HepG2 (cell line): ENCODE data around the gene NTN3. TPM values are rescaled to one million over a fixed set of nuclear protein-coding genes. Genes with fewer than 3 reads are reported as not detected.

Experiments used
- CREB3 ChIP-seq: sonication (generic); formaldehyde crosslinking; IDR thresholded peaks from 2 replicates; pipeline ENCODE4 v1.5.0; 2020; ENCODE audit warnings: missing genetic modification reagents
- ERF ChIP-seq: IDR thresholded peaks from 2 replicates; pipeline ENCODE4 v1.6.1; 2018; ENCODE audit warnings: missing biosample characterization, missing genetic modification reagents
- ISX ChIP-seq: sonication (generic); formaldehyde crosslinking; conservative IDR thresholded peaks from 2 replicates; pipeline ENCODE4 v1.5.0; 2020; ENCODE audit warnings: missing genetic modification reagents
- PHF8 ChIP-seq: sonication (generic); formaldehyde crosslinking; IDR thresholded peaks from 2 replicates; pipeline ENCODE4 v1.5.0; 2020; ENCODE audit warnings: missing genetic modification reagents
- SAP130 ChIP-seq: IDR thresholded peaks from 2 replicates; pipeline ENCODE4 v1.6.1; 2016; ENCODE audit warnings: low read depth
- SOX6 ChIP-seq, 2 experiments: fragments of 450-650 bp in 1 of 2; sonication (generic) in 1 of 2; formaldehyde crosslinking in 1 of 2; IDR thresholded peaks; 2 replicates each; pipeline versions ENCODE4 v1.4.0 to v1.6.1; 2017 to 2020; ENCODE audit warnings: antibody characterized with exemption in 1 of 2, mild to moderate bottlenecking in 1 of 2, missing genetic modification reagents in 1 of 2
- ZFP90 ChIP-seq: sonication (generic); formaldehyde crosslinking; IDR thresholded peaks from 2 replicates; pipeline ENCODE4 v1.8.0; 2022; ENCODE audit warnings: missing genetic modification reagents, mild to moderate bottlenecking, inconsistent platforms, borderline replicate concordance
- ZNF292 ChIP-seq: sonication (generic); formaldehyde crosslinking; IDR thresholded peaks from 2 replicates; pipeline ENCODE4 v1.8.1; 2022; ENCODE audit warnings: mild to moderate bottlenecking, low read depth, missing genetic modification reagents, borderline replicate concordance
- ZNF746 ChIP-seq: sonication (generic); formaldehyde crosslinking; IDR thresholded peaks from 2 replicates; pipeline ENCODE4 v1.8.0; 2022; ENCODE audit warnings: mild to moderate bottlenecking, missing genetic modification reagents
- polyA plus RNA-seq, 8 experiments: library from polyadenylated mRNA; depleted of rRNA in 3 of 8; stranded (reverse) in 7 of 8; unstranded in 1 of 8; fragments of >200 nt; fragmentation: Illumina TruSeq in 4 of 8; extraction: Trizol in 4 of 8; gene quantifications; 2 replicates each; pipeline versions ENCODE4 v1.2.1 to v1.2.3, GENCODE V29; 2011 to 2016; ENCODE audit warnings: low read depth in 4 of 8, missing spikeins in 1 of 8, mixed read lengths in 1 of 8; ENCODE audit not compliant: insufficient read depth in 1 of 8
- total RNA-seq, 5 experiments: library from RNA; depleted of rRNA; stranded (reverse); fragments of >200 nt; fragmentation: Illumina TruSeq; extraction: Trizol; gene quantifications; 2 replicates each; pipeline ENCODE4 v1.2.3, GENCODE V29; 2016; ENCODE audit warnings: low read depth in 1 of 5
- TF ChIP-seq, protein P1 (sequence below): sonication (generic); formaldehyde crosslinking; IDR thresholded peaks from 2 replicates; pipeline ENCODE4 v1.8.1; 2023; ENCODE audit warnings: mild to moderate bottlenecking, moderate library complexity, missing genetic modification reagents
- TF ChIP-seq, protein P2 (sequence below): sonication (generic); formaldehyde crosslinking; IDR thresholded peaks from 2 replicates; pipeline ENCODE4 v1.8.0; 2022; ENCODE audit warnings: mild to moderate bottlenecking, missing genetic modification reagents, moderate library complexity
- TF ChIP-seq, protein P3 (sequence below): sonication (generic); formaldehyde crosslinking; IDR thresholded peaks from 2 replicates; pipeline ENCODE4 v1.5.0; 2020; ENCODE audit warnings: missing genetic modification reagents
- TF ChIP-seq, protein P4 (sequence below): sonication (generic); formaldehyde crosslinking; IDR thresholded peaks from 2 replicates; pipeline ENCODE4 v1.5.1; 2020; ENCODE audit warnings: missing genetic modification reagents, mild to moderate bottlenecking, borderline replicate concordance
- TF ChIP-seq, protein P5 (sequence below): sonication (generic); formaldehyde crosslinking; IDR thresholded peaks from 2 replicates; pipeline ENCODE4 v1.5.0; 2020; ENCODE audit warnings: mild to moderate bottlenecking, missing genetic modification reagents, borderline replicate concordance

Gene NTN3
- total and polyA plus RNA-seq, 2 of the 13 experiments (the other 11 are each of a cell fraction or from before 2014, with no cell fraction given) = 0.09 to 0.20 TPM

GRCh38 chr16:2476741-2477140 lies 5.6 kb downstream of the NTN3 start (continued):
- TF ChIP-seq, protein P1, sequence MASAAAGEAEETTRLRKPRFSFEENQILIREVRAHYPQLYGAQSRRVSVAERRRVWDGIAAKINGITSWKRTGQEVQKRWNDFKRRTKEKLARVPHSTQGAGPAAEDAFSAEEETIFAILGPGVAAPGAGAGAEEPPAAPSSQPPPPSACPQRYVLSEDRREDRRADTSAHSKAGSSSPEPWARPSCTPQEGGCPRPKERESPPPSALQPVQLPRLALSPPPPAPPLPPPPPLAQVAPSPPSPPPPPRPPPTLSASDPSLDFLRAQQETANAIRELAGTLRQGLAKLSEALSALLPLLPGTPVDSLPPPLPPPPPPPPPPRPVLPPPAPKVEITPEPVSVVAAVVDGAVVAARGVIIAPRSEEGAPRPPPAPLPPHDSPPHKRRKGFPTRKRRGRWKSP (CRISPR knock-in tag) = no peak
- TF ChIP-seq, protein P2, sequence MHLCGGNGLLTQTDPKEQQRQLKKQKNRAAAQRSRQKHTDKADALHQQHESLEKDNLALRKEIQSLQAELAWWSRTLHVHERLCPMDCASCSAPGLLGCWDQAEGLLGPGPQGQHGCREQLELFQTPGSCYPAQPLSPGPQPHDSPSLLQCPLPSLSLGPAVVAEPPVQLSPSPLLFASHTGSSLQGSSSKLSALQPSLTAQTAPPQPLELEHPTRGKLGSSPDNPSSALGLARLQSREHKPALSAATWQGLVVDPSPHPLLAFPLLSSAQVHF (CRISPR knock-in tag) = no peak
- TF ChIP-seq CREB3 (CRISPR knock-in tag) = no peak
- no peak for TF ChIP-seq ZNF746 (CRISPR knock-in tag)
- no peak for TF ChIP-seq ZFP90
- TF ChIP-seq, protein P3, sequence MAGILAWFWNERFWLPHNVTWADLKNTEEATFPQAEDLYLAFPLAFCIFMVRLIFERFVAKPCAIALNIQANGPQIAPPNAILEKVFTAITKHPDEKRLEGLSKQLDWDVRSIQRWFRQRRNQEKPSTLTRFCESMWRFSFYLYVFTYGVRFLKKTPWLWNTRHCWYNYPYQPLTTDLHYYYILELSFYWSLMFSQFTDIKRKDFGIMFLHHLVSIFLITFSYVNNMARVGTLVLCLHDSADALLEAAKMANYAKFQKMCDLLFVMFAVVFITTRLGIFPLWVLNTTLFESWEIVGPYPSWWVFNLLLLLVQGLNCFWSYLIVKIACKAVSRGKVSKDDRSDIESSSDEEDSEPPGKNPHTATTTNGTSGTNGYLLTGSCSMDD (CRISPR knock-in tag) = no peak
- TF ChIP-seq SAP130 (CRISPR knock-in tag) = 0 out of 2 replicates have a peak, but pooled peaks have one; percentile 23
- no peak for TF ChIP-seq ISX
- TF ChIP-seq ZNF292 (CRISPR knock-in tag) = no peak
- TF ChIP-seq ERF = no peak
- TF ChIP-seq, protein P4, sequence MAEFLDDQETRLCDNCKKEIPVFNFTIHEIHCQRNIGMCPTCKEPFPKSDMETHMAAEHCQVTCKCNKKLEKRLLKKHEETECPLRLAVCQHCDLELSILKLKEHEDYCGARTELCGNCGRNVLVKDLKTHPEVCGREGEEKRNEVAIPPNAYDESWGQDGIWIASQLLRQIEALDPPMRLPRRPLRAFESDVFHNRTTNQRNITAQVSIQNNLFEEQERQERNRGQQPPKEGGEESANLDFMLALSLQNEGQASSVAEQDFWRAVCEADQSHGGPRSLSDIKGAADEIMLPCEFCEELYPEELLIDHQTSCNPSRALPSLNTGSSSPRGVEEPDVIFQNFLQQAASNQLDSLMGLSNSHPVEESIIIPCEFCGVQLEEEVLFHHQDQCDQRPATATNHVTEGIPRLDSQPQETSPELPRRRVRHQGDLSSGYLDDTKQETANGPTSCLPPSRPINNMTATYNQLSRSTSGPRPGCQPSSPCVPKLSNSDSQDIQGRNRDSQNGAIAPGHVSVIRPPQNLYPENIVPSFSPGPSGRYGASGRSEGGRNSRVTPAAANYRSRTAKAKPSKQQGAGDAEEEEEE (CRISPR knock-in tag) = no peak
- TF ChIP-seq, protein P5, sequence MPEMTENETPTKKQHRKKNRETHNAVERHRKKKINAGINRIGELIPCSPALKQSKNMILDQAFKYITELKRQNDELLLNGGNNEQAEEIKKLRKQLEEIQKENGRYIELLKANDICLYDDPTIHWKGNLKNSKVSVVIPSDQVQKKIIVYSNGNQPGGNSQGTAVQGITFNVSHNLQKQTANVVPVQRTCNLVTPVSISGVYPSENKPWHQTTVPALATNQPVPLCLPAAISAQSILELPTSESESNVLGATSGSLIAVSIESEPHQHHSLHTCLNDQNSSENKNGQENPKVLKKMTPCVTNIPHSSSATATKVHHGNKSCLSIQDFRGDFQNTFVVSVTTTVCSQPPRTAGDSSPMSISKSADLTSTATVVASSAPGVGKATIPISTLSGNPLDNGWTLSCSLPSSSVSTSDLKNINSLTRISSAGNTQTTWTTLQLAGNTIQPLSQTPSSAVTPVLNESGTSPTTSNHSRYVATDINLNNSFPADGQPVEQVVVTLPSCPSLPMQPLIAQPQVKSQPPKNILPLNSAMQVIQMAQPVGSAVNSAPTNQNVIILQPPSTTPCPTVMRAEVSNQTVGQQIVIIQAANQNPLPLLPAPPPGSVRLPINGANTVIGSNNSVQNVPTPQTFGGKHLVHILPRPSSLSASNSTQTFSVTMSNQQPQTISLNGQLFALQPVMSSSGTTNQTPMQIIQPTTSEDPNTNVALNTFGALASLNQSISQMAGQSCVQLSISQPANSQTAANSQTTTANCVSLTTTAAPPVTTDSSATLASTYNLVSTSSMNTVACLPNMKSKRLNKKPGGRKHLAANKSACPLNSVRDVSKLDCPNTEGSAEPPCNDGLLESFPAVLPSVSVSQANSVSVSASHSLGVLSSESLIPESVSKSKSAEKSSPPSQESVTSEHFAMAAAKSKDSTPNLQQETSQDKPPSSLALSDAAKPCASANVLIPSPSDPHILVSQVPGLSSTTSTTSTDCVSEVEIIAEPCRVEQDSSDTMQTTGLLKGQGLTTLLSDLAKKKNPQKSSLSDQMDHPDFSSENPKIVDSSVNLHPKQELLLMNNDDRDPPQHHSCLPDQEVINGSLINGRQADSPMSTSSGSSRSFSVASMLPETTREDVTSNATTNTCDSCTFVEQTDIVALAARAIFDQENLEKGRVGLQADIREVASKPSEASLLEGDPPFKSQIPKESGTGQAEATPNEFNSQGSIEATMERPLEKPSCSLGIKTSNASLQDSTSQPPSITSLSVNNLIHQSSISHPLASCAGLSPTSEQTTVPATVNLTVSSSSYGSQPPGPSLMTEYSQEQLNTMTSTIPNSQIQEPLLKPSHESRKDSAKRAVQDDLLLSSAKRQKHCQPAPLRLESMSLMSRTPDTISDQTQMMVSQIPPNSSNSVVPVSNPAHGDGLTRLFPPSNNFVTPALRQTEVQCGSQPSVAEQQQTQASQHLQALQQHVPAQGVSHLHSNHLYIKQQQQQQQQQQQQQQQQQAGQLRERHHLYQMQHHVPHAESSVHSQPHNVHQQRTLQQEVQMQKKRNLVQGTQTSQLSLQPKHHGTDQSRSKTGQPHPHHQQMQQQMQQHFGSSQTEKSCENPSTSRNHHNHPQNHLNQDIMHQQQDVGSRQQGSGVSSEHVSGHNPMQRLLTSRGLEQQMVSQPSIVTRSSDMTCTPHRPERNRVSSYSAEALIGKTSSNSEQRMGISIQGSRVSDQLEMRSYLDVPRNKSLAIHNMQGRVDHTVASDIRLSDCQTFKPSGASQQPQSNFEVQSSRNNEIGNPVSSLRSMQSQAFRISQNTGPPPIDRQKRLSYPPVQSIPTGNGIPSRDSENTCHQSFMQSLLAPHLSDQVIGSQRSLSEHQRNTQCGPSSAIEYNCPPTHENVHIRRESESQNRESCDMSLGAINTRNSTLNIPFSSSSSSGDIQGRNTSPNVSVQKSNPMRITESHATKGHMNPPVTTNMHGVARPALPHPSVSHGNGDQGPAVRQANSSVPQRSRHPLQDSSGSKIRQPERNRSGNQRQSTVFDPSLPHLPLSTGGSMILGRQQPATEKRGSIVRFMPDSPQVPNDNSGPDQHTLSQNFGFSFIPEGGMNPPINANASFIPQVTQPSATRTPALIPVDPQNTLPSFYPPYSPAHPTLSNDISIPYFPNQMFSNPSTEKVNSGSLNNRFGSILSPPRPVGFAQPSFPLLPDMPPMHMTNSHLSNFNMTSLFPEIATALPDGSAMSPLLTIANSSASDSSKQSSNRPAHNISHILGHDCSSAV (CRISPR knock-in tag) = no peak
- TF ChIP-seq SOX6 (IDR thresholded peaks at IDR 0.05) = no peak
- TF ChIP-seq SOX6 (CRISPR knock-in tag; IDR thresholded peaks at IDR 0.05) = peak; percentile 72; the same call in 1 of the 2 replicates
- TF ChIP-seq PHF8 (CRISPR knock-in tag) = no peak
